ENCODE measurements around the gene MRTO4.
"Not testable (repeated sequence)": the region's sequence is repeated elsewhere in the genome, so short reads cannot be mapped to it uniquely, and the experiment has no call there.

GRCh38 chr1:19304081-19304480 lies 52.5 kb downstream of the MRTO4 start:
- TF ChIP-seq PATZ1 (CRISPR knock-in tag; IDR thresholded peaks at IDR 0.05; ENCODE audit: borderline replicate concordance); TCF4 (CRISPR knock-in tag; IDR thresholded peaks at IDR 0.05; ENCODE audit: borderline replicate concordance); ZFP30 (CRISPR knock-in tag; IDR thresholded peaks at IDR 0.05); CREB5 (CRISPR knock-in tag; IDR thresholded peaks at IDR 0.05; ENCODE audit: low read depth); TSHZ2 (CRISPR knock-in tag; IDR thresholded peaks at IDR 0.05); SNAI2 (CRISPR knock-in tag; IDR thresholded peaks at IDR 0.05); RARB (CRISPR knock-in tag; IDR thresholded peaks at IDR 0.05); ESRRG (CRISPR knock-in tag; IDR thresholded peaks at IDR 0.05); ZFP3 (CRISPR knock-in tag; IDR thresholded peaks at IDR 0.05); POU6F1 (CRISPR knock-in tag; IDR thresholded peaks at IDR 0.05; ENCODE audit: borderline replicate concordance, low read depth); ZNF8 (CRISPR knock-in tag; IDR thresholded peaks at IDR 0.05); ZC3H10 (CRISPR knock-in tag; IDR thresholded peaks at IDR 0.05); ARNTL (CRISPR knock-in tag; IDR thresholded peaks at IDR 0.05; ENCODE audit: borderline replicate concordance, low read depth): not testable (repeated sequence)

Data from SK-N-SH treated with all-trans-retinoic acid at 6 μM for 48 hours (cell line).